Activated CD4-positive, alpha-beta T cell treated with anti-CD3 and anti-CD28 coated beads for 48 hours (primary cell): ENCODE data around the gene PEDS1.
"Not testable (repeated sequence)": the region's sequence is repeated elsewhere in the genome, so short reads cannot be mapped to it uniquely, and the experiment has no call there.

ENCODE experiments used
- DNase-seq: peaks from one replicate; pipeline ENCODE4 v3.0.0-alpha.2; 2020

PEDS1 gene

DNA sequence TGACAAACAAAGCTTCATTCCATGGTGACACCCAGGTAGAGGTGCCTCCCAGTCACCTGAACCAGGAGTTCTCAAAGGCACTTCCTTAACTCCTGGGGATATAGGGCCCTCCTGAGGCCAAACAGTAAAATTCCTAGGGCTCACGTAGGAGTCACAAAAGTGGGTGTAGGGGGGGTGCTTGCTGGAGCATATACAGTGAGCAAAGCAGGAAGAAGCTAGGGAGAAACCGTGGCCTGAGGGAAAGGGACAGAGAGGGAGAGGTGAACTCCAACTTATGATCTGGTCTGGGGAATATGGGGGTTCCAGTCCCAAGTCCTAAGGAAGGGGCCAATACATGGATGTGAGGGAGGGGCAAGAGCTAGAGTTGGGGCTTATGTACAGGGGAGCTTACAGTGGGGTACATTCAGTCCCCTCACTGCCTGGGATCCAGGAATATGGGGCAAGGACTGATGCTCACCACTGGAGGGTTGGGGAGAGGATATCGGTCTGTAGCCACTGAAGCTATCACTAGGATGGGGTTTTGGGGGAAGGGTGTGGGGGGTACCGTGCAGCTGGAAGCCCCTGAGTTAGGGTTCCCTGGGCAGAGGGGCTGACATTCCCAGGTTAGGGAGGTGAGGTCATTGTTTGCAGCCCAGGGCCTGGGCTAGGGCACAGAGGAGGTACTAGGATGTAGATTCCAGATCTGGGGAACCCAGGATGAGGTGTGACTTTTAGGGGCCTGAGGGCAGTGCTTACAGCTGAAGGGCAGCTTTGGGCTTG, 950 bp downstream of the PEDS1 start:
- no peak for DNase-seq

DNA sequence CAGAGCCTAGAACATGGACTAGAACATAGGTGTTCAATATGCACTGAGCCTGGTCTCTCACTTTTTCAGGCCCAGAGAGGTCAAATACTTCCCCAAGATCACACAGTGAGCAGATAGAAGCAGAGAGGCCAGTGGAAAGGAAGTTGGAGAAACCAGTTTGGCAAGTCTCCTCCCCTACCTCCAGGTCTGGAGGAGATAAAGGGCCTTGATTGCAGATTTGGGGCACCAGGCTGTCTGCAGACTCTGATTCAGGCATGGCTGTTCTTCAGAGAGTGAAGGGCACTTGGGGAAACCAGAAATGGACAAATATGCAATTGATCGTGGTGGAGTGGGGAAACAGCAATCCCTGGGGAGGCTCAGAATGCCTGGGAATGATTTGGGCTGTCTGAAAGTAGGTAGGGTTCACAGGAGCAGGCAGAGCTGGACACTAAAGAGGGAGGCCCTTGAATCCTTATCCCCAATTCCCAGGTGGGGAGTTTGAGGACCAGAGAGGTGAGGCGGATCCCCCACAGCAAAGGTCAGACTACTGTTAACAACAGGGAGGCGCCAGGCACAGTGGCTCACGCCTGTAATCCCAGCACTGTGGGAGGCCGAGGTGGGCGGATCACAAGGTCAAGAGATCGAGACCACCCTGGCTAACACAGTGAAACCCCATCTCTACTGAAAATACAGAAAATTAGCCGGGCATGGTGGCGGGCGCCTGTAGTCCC, 2.3 kb downstream of the PEDS1 start:
- no peak for DNase-seq

DNA sequence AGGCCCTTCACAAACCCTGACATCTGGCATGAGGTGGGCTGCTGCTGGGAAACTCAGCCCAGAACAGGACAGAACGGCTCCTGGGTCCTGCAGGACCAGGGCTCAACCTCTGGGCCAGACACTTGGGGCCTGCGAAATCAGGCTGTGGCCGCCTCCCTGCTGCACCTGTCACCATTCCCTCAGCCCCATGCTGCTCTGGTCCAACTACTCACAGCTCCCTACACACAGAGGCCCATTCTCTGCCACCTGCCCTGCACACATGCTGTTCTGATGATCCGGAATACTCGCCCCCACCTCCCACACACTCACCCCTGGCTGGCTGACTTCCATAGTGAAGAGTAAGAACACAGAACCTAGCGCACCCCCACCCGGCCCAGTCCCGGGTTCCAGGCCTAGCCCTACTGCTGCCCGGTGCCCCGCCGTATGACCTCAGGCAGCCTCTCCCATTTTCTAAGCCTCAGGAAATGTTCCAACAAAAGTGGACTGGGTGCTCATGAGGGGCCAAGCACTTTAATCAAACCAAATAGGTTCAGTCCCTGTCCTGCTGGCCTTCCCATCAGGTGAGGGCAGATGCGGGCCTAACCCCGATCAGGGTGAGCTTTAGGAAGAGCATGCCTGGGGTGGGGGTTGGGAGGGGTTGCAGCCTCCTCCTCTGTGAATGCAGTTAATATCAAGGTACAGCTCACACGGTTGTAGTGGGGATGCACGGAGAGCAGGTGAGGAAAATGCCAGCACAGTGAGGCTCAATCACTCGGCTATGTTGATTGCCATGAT, 3.9 kb downstream of the PEDS1 start:
- DNase-seq = no peak

DNA sequence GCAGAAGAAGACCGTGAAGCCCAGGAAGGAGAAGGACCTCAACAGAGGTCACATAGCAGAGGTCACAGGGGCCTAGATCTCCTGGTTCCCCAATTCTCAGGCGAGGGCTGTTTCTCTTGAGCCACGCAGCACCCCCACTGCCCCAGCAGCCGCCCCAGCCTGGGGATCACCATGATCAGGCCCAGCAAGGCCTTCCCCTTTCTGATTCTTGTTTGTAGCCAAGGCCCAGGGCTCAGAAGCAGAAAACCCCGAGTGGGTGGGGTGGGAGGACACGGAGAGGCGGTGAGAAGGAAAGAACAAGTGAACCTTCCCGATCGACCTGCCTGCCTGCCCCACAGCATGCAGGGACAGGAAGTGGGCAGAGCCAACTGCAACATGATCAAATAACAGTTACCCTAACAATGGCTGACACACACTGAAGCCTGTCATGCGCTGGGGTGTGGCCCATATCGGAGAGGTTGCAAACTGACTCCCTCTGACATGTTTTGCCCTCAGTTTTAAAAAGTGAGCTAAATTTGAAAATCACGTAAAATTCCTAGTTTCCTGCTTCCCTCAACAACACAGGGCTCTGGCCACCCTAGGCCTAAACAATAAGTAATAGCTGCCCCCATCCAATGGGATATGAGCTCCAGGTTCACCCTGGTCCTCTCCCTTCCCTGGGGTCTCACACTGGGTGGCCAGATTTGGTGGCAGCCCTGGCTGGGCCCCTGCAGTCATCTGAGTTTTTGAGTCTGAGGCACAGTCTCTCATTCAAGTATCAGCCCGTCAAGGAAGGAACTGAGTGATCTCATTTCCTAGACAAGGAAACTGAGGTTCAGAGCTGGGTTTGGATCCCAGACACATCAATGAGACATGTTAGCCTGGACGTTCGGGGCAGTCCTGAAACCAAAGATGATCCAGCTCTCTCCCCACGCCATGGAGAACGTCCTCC, 6.5 kb downstream of the PEDS1 start:
- peak; percentile 80 for DNase-seq

DNA sequence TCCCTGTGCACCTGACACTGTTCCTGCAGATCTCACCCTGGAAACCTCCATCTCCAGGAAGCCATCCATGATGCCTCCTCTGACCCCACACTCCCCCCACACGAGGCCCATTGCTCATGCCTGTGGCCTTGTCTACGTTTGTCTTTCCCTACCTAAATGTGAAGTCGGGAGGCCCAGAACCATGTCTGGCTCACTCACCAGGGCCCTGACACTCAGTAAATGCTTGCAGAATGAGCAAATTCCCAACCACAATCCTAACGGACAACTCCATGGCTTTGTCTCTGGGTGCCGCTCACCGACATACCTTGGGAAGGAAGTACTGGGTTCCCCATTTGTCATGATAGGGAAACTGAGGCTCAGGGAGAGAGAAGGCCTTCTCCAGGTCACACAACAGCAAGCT, 7.3 kb downstream of the PEDS1 start:
- DNase-seq = no peak

DNA sequence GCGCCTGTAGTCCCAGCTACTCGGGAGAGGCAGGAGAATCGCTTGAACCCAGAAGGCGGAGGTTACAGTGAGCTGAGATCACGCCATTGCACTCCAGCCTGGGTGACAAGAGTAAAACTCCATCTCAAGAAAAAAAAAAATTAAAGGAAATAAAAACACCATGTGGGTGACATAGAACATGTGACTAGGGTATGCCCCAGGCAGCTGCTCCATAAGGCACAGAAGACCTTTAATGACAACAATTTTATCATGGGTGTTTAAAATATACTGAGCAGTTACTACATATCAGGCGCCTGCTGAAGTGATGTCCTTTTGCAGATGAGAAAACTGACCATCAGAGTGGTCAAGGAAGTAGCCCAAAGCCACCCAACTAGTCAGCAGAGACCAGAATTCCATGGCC, 8.0 kb downstream of the PEDS1 start:
- no peak for DNase-seq

DNA sequence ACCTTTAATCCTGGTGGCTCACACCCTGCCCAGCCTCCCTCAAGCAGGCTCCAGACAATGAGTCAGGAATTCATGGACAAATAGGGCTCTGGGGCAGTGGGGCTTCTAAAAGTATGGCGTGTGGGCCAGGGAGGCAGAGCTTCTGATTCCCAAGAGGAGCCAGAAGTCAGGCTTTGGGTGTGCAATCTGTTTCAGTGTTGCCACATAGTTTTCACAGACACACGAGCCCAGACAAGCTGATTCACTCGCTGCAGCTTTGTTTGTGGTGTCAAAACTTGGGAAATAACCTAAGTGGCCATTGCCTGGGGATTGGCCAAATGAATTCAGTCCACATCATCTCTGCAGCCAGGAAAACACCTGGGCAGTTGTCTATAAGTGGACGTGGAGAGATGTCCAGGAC, 9.2 kb downstream of the PEDS1 start:
- DNase-seq = no peak

DNA sequence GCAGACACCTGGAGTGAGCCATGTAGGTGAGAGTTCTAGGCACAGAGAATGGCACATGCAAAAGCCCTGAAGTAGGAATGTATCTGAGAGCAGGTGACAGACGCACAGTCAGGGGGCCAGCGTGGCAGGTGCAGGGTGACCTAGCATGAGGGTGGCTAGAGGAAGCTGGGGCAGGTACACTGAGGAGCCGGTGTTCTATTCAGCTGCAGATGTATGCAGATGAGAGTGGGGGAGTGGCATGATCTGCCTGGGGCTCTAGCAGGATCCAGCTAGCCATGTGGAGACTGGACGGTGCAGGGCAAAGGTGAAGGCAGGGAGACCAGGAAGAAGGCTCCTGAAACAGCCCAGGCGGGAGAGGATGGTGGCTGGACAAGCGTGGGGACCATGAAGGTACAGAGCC, 10.7 kb downstream of the PEDS1 start:
- DNase-seq = no peak

DNA sequence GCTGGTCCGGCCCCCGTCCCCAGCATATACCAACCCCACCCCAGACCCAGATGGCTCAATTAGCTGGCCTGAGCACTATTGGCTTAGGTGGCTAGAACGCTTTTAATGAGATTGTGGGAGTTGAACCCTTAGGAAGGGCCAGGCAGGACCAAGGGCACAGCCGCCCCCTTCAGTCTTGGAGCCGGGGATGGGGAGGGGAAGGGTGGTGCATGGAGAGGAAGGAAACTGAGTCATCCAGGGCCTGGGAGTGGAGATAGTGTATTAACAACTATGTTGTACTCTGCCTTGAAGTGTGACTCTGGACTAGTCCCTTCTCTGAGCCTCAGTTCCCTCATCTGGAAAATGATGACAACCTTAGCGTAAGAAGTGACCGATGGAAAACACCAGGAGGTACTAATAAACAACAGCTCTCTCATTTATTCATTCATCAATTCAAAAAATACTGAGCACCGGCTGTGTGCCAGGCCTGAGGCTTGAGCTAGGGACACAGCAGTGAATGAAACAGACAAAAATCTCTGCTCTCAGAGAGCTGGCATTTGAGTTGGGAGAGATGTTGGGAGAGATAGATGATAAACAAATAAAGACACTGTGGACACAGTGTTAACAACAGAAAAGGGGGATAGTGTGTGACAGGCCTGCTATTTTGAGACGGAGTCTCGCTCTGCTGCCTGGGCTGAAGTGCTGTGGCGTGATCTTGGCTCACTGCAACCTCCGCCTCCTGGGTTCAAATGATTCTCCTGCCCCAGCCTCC, 11.5 kb downstream of the PEDS1 start:
- no peak for DNase-seq

DNA sequence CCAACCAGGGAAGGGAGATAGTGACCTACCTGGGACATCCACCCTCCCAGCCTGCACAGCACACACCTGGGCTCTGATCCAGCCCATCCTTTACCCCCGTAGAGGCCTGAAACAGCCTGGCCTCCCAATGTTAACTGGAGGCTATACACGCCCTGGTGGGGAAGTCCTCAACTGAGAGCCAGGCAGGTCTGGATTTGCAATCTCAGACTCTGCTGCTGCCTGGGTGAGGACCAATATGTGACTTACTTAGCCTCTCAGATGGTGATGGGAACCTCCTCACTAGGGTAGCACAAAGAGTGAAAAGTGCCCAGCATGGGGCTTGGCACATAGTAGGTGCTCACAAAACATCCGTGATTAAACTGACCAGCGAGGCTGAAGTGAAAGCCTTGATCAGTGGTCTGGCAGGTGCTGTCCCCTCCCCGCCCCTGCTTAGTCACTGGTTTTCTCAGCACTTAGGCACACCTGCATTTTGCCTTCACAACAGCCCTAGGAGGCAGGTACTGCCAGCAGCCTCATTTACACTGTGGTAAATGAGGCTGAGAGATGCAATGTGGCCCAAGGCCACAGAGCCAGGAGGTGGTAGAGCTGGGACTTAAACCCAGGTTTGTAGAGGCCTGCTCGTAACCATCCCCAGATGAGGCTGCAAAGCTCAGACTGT, 12.4 kb downstream of the PEDS1 start:
- no peak for DNase-seq

DNA sequence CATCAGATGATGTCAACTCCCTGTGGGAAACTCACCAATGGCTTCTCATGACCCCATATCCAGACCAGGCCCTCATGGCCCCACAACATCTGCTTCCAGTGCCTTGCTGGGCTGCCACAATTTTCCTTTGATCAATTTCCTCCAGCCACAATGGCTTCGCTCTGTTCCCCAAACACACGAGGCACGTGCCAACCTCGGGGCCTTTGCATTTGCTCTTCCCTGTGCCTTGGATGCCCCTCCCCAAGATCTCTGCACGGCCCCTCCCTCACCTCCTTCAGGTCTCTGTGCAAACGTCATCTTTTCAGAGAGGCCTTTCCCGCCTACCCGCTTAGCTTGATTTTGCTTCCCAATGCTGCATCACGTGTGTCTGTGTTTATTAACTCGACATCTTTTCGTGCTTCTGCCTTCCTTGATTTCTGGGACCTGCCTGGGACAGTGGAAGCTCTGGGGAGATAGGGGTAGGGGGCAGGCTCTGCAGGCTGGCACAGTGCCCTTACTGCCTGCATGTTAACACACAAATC, 13.1 kb downstream of the PEDS1 start:
- DNase-seq = no peak

DNA sequence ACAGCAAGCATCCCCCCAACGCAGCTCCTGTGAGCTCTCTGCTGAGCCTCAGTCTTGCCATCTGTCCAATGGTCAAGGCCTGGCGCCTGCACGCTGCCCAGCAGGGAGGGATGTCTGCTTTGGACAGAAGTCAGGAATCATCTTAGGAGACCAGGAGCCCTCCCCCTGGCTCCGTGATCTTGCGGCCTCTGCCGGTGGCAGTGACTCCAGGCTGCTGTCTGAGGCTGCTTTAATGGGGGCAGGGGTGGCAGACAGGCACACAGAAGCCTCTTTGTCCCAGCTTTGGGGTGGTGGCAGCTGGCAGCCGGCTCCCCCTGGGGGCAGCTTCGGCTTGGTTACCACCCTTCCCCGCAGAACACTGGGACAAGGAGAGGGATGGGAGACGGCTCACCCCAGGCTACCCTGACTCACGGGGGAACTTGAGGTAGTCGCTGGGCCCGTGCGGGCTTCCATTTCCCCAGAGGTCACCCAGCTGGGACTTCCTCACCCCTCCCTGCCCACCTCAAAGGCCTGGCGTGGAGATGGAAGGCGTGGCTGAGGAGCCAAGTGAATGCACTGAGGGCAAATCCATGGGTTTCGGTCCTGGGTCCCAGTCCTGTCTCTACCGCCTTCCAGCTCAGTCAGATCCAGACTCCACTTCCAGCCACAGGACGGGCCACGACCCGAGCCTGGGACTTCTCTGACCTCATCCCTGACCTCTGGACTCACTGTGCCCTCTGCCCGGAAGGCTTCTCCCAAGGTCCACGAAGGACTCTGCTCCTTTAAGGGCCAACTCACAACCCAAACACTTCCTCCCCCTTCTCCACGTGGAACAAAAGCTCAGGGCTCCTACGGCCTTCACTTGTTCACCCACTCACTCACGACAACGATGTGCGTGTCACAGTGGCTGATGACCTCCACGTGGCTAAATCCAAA, 14.8 kb downstream of the PEDS1 start:
- DNase-seq = no peak

DNA sequence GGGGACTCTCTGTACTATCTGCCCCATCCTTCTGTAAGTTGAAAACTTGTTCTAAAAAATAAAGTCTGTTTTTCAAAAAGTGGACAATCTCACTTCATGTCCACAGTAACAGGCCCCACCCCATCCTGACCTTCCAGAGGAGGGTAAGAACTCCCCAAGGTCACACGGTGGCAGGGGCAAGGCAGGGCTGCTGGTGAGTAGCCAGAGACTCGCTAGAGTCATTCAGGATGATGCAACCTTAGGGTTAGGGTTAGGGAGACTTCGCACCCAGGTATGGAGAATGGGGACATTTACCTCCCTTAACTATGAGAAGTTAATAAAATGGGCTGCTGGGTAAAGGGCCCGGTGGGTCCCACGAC, 15.4 kb downstream of the PEDS1 start:
- DNase-seq = no peak

DNA sequence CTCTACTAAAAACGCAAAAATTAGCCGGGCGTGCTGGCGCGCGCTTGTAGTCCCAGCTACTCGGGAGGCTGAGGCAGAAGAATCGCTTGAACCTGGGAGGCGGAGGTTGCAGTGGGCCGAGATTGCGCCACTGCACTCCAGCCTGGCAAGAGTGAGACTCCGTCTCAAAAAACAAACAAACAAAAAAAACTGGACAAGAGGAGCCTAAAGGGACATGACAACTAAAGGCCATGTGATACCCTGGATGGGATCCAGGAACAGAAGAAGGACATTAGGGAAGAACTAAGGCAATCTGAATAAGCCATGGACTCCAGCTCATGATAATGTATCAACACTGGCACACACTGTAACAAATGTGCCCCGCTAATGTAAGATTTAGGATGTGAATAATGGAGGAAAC, 15.8 kb downstream of the PEDS1 start:
- not testable (repeated sequence) for DNase-seq

DNA sequence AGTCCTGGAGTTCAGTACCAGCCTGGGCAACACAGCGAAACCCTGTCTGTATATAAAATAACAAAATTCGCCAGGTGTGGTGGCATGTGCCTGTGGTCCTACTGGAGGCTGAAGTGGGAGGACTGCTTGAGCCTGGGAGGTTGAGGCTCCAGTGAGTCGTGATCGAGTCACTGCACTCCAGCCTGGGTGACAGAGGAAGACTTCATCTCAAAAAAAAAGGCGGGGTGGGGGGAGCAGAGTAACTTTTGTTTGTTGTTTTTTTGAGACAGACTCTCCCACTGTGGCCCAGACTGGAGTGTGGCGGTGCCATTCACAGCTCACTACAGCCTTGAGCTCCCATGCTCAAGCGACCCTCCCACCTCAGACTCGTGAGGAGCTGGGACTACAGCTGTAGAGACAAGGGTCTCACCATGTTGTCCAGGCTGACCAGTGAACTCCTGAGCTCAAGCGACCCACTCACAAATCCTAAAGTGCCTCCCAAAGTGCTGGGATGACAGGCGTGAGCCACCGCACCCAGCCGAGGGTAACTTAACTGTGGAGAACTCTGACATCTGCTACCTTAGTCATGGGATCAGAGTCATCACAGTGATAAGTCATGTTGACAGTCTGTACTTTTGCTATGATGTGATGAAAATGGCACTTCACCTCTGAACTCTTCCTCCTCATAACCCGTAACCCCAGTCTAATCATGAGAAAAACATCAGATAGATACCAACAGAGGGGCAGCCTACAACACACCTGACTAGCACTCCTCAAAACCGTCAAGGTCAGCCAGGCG, 16.5 kb downstream of the PEDS1 start:
- peak; percentile 52 for DNase-seq

DNA sequence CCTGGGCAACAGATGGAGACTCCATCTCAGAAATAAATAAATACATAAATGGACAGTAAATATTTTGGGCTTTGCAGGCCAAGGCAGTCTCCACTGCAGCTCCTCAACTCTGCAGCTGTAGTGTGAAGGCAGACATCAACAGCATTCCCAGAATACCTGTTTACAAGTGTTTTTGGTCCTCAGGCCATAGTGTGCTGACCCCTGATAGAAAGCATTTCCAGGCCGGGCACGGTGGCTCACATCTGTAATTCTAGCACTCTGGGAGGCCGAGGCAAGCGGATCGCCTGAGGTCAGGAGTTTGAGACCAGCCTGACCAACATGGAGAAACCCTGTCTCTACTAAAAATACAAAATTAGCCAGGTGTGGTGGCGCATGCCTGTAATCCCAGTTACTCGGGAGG, 18.4 kb downstream of the PEDS1 start:
- not testable (repeated sequence) for DNase-seq

DNA sequence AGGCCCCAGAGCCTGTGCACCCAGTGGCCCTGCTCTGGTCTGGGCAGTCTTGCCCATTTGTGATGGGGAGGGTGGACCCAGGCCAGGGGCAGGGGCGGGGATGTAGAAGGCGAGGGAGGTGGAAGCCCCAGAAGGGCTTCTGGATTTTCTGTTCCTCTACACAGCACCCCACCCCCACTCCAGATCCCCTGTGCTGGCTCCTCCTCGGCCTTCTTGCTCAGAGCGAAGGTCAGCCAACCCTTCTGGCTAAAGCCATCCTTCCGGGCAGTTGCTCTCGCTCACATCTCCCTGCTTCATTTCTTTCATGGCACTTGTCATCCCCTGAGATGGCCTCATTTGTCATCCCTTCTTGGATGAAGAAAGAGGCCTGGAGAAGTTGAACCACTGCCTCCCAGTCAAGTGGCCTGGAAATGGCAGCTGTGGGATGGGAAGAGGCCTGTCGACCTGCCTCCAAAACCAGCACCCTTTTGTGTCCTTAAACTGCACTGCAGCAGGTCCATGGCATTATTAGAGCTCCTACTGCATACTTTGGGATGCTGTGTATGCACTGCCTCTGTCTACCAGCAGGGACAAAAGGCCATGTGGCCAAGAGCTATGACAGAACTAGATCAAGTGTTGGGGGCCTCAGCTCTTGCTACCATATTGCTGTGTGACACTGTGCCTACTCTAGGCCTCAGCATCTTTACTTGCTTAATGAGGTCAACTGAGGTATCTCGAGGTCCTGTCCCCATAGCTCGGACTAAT, 19.9 kb downstream of the PEDS1 start:
- DNase-seq = no peak

DNA sequence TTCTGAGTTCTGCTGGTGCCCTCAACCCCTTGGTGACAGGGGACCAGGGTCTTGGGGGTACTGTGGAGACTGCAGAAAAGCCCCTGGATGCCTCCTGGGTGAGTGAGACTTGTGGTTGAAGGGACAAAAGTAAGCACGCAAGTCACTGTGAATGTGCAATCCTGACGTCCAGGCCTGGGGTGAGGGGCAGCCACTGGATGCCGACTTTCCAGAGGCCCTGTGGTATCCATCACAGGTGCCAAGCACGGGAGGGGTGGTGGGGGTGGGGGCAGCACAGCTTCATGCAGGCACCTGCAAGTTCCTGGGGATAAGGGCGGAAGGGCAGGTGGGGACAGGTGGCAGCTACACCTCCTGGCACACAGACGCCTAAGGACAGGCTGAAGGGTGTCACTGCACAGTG, 20.5 kb downstream of the PEDS1 start:
- DNase-seq = no peak

DNA sequence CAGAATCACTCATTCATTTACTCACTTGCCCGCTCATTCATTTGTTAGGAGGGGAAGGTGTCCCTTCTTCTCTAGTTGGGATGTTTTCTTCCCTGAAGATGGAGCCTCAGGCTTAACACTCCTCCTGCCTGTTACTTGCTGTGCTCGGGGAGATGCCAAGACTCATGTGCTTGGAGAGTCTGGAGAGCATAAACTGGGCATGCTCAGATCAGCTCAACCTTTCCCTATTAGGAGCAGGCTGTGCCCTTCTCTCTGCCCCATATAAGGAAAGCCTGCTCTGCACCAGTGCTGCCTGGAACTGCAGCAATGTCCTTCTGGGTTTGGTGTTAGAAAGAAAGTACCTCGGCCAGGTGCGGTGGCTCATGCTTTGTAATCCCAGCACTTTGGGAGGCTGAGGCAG, 22.5 kb downstream of the PEDS1 start:
- DNase-seq = no peak
